SK-N-SH treated with all-trans-retinoic acid at 6 μM for 48 hours (cell line): ENCODE measurements around the gene MED27.

Experiments
- BACH2 ChIP-seq: fragments of 250-450 bp; sonication (Bioruptor Pico); IDR thresholded peaks from 2 replicates; pipeline ENCODE4 v1.9.0; 2021; ENCODE audit warnings: mild to moderate bottlenecking, borderline replicate concordance
- CREB5 ChIP-seq: fragments of 250-450 bp; sonication (Bioruptor Pico); IDR thresholded peaks from 2 replicates; pipeline ENCODE4 v1.5.1; 2020; ENCODE audit warnings: low read depth, mild to moderate bottlenecking, moderate library complexity
- CSDC2 ChIP-seq: fragments of 250-450 bp; sonication (Bioruptor Pico); IDR thresholded peaks from 2 replicates; pipeline ENCODE4 v1.5.0; 2020; ENCODE audit warnings: mild to moderate bottlenecking, moderate library complexity
- CSRNP3 ChIP-seq: fragments of 250-450 bp; sonication (Bioruptor Pico); IDR thresholded peaks from 2 replicates; pipeline ENCODE4 v1.5.1; 2021; ENCODE audit warnings: mild to moderate bottlenecking, moderate library complexity
- GLIS3 ChIP-seq: fragments of 250-450 bp; sonication (Bioruptor Pico); IDR thresholded peaks from 2 replicates; pipeline ENCODE4 v1.5.0; 2020; ENCODE audit warnings: mild to moderate bottlenecking, moderate library complexity
- OSR1 ChIP-seq: fragments of 250-450 bp; sonication (Bioruptor Pico); IDR thresholded peaks from 2 replicates; pipeline ENCODE4 v1.8.0; 2022; ENCODE audit warnings: moderate library complexity, mild to moderate bottlenecking, inconsistent platforms
- POU6F1 ChIP-seq: fragments of 250-450 bp; sonication (Bioruptor Pico); IDR thresholded peaks from 2 replicates; pipeline ENCODE4 v1.8.0; 2021; ENCODE audit warnings: low read depth, mild to moderate bottlenecking, moderate library complexity, borderline replicate concordance
- PPARA ChIP-seq: fragments of 250-450 bp; sonication (Bioruptor Pico); IDR thresholded peaks from 2 replicates; pipeline ENCODE4 v1.5.0; 2020; ENCODE audit warnings: mild to moderate bottlenecking, borderline replicate concordance
- RARB ChIP-seq: fragments of 250-450 bp; sonication (Bioruptor Pico); IDR thresholded peaks from 2 replicates; pipeline ENCODE4 v1.8.0; 2021; ENCODE audit warnings: mild to moderate bottlenecking, moderate library complexity
- TCF4 ChIP-seq: fragments of 250-450 bp; sonication (Bioruptor Pico); IDR thresholded peaks from 2 replicates; pipeline ENCODE4 v1.8.0; 2021; ENCODE audit warnings: mild to moderate bottlenecking, moderate library complexity, borderline replicate concordance
- TOX ChIP-seq: fragments of 250-450 bp; sonication (Bioruptor Pico); IDR thresholded peaks from 2 replicates; pipeline ENCODE4 v1.8.0; 2021; ENCODE audit warnings: mild to moderate bottlenecking, moderate library complexity, borderline replicate concordance
- ZC3H10 ChIP-seq: fragments of 250-450 bp; sonication (Bioruptor Pico); IDR thresholded peaks from 2 replicates; pipeline ENCODE4 v1.5.1; 2021; ENCODE audit warnings: mild to moderate bottlenecking, moderate library complexity
- ZFP3 ChIP-seq: fragments of 250-450 bp; sonication (Bioruptor Pico); IDR thresholded peaks from 2 replicates; pipeline ENCODE4 v1.5.0; 2020; ENCODE audit warnings: mild to moderate bottlenecking, moderate library complexity
- ZFP30 ChIP-seq: fragments of 450-650 bp; formaldehyde crosslinking; IDR thresholded peaks from 2 replicates; pipeline ENCODE4 v1.5.0; 2022; ENCODE audit warnings: mild to moderate bottlenecking, moderate library complexity

GRCh38 chr9:131984564-131984963 is 95.1 kb downstream of the MED27 start:
- no peak for TF ChIP-seq RARB (CRISPR knock-in tag)
- no peak for TF ChIP-seq CSRNP3
- no peak for TF ChIP-seq ZFP30
- no peak for TF ChIP-seq OSR1
- TF ChIP-seq CREB5 (CRISPR knock-in tag): no peak
- TF ChIP-seq GLIS3 (CRISPR knock-in tag): no peak
- no peak for TF ChIP-seq TCF4 (CRISPR knock-in tag)
- TF ChIP-seq BACH2 (CRISPR knock-in tag): no peak
- no peak for TF ChIP-seq ZC3H10 (CRISPR knock-in tag)
- no peak for TF ChIP-seq ZFP3 (CRISPR knock-in tag)
- no peak for TF ChIP-seq CSDC2 (CRISPR knock-in tag)
- no peak for TF ChIP-seq TOX (CRISPR knock-in tag)
- no peak for TF ChIP-seq POU6F1 (CRISPR knock-in tag)
- no peak for TF ChIP-seq PPARA
